ENCODE results near the gene PLAC1.

PLAC1 gene

DNA sequence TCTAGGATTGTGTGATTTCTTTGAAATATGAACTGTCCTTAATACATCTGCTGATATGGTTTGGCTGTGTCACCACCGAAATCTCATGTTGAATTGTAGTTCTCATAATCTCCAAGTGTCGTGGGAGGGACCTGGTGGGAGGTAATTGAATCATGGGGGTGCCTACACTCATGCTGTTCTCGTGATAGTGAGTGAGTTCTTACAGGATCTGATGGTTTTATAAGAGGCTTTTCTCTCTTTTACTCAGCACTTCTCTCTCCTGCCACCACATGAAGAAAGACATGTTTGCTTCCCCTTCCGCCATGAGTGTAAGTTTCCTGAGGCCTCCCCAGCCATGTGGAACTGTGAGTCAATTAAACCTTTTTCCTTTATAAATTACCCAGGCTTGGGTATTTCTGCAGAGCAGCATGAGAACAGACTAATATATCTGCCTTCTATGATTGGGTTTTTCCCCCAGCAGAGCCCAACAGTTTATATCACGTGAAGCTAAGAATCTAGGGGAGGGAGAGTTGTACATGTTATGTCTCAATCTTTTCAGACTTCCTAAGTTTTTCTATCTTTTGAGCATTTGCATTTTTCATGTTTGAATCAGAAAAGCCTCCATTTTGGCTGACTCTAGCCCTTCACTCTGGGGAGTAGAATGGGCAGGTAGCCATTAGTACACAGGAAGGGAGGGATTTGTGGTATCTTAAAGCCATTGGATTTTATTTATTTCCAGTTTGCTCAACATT is 58.9 kb downstream of the PLAC1 start:
- Histone ChIP-seq H3K27me3 (ENCODE audit: control insufficient read depth in 2 of 2, insufficient read depth in 2 of 2, low read length in 2 of 2) (peaks cover 0 to 2% of the 10 kb centered on the region in 2 donors), H3K4me1 (ENCODE audit: control insufficient read depth in 2 of 2, insufficient read depth in 2 of 2, low read length in 2 of 2) (no peaks in the 10 kb centered on the region), H3K9ac (ENCODE audit: low read depth in 1 of 2, low read length in 2 of 2) (no peak overlapping the region), H3K36me3 (ENCODE audit: control insufficient read depth in 2 of 2, insufficient read depth in 2 of 2, low read length in 2 of 2) (no peaks in the 10 kb centered on the region), H3K9me3 (ENCODE audit: control insufficient read depth in 2 of 2, low read length in 2 of 2) (no peaks in the 10 kb centered on the region), H3K27ac (ENCODE audit: low read depth in 2 of 2, low read length in 2 of 2) (no peak overlapping the region), H3K4me3 (ENCODE audit: low read length in 2 of 2) (no peak overlapping the region)

GRCh38 chrX:134592303-134592702 is 66.0 kb downstream of the PLAC1 start:
- peaks cover 4% of the 10 kb centered on the region in 2 donors for H3K27me3 ChIP-seq (ENCODE audit: control insufficient read depth in 2 of 2, insufficient read depth in 2 of 2, low read length in 2 of 2)
- H3K4me3 ChIP-seq (ENCODE audit: low read length in 2 of 2) = no peak overlapping the region
- no peaks in the 10 kb centered on the region for H3K36me3 ChIP-seq (ENCODE audit: control insufficient read depth in 2 of 2, insufficient read depth in 2 of 2, low read length in 2 of 2)
- no peaks in the 10 kb centered on the region for H3K9me3 ChIP-seq (ENCODE audit: control insufficient read depth in 2 of 2, low read length in 2 of 2)
- no peak overlapping the region for H3K27ac ChIP-seq (ENCODE audit: low read depth in 2 of 2, low read length in 2 of 2)
- no peak overlapping the region for H3K9ac ChIP-seq (ENCODE audit: low read depth in 1 of 2, low read length in 2 of 2)
- no peaks in the 10 kb centered on the region for H3K4me1 ChIP-seq (ENCODE audit: control insufficient read depth in 2 of 2, insufficient read depth in 2 of 2, low read length in 2 of 2)

DNA sequence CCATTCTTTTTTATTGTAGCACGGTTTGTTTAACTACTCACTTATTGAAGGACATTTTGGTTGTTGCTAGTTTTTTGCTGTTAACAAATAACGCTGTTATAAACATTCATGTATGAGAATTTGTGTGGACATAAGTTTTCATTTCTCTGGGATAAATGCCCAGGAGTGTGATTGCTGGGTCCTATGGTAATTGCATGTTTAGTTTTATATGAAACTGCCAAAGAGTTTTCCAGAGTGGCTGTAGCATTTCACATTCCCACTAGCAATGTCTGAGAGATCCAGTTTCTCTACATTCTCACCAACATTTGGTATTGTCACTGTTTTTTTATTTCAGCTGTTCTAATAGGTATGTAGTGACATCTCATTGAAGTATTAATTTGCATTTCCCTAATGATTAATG is 66.8 kb downstream of the PLAC1 start:
- peaks cover 4% of the 10 kb centered on the region in 2 donors for H3K27me3 ChIP-seq (ENCODE audit: control insufficient read depth in 2 of 2, insufficient read depth in 2 of 2, low read length in 2 of 2)
- H3K9me3 ChIP-seq (ENCODE audit: control insufficient read depth in 2 of 2, low read length in 2 of 2) = no peaks in the 10 kb centered on the region
- H3K4me1 ChIP-seq (ENCODE audit: control insufficient read depth in 2 of 2, insufficient read depth in 2 of 2, low read length in 2 of 2) = no peaks in the 10 kb centered on the region
- H3K27ac ChIP-seq (ENCODE audit: low read depth in 2 of 2, low read length in 2 of 2) = no peak overlapping the region
- H3K4me3 ChIP-seq (ENCODE audit: low read length in 2 of 2) = no peak overlapping the region
- no peak overlapping the region for H3K9ac ChIP-seq (ENCODE audit: low read depth in 1 of 2, low read length in 2 of 2)
- no peaks in the 10 kb centered on the region for H3K36me3 ChIP-seq (ENCODE audit: control insufficient read depth in 2 of 2, insufficient read depth in 2 of 2, low read length in 2 of 2)

DNA sequence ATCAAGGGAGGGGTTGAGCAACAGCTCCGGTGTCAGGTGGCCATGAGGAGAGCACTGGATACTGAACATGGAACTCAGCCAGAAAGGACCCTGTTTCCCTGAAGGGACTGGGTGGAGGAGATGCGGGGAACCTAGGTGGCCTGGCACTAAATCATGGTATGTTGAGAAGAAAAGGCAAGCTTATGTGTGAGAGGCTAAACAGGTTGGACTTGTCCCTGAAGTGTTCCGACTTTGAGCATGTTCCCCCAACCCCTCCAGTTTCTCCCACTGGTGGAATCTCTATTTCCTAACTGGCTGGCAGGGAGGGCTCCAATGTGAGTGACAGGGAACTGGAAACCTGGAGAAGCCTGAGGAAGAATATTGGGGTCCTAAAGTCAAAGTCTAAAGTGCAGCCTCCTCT is 69.5 kb downstream of the PLAC1 start:
- Histone ChIP-seq H3K36me3 (ENCODE audit: control insufficient read depth in 2 of 2, insufficient read depth in 2 of 2, low read length in 2 of 2) (no peaks in the 10 kb centered on the region), H3K27ac (ENCODE audit: low read depth in 2 of 2, low read length in 2 of 2) (no peak overlapping the region), H3K27me3 (ENCODE audit: control insufficient read depth in 2 of 2, insufficient read depth in 2 of 2, low read length in 2 of 2) (peaks cover 4% of the 10 kb centered on the region in 2 donors), H3K4me1 (ENCODE audit: control insufficient read depth in 2 of 2, insufficient read depth in 2 of 2, low read length in 2 of 2) (no peaks in the 10 kb centered on the region), H3K9me3 (ENCODE audit: control insufficient read depth in 2 of 2, low read length in 2 of 2) (no peaks in the 10 kb centered on the region), H3K9ac (ENCODE audit: low read depth in 1 of 2, low read length in 2 of 2) (no peak overlapping the region), H3K4me3 (ENCODE audit: low read length in 2 of 2) (no peak overlapping the region)

DNA sequence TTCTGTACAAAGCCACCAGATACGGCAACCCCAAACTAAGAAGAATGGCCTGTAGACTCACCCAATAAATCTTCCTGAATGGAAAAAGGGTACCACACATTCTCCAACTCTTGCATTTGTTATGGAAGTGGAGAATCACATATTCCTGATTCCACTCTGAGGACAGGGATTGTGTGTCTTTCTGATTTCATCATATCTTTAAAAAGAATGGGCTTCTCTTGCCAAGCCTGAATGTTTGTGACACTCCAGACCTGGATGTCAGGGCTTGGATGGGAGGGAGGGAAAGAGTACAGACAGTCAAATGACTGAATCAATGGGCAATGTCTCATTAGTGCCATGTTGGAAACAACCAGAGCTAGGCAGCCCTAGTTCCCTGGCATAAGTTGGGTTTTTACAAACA is 77.4 kb downstream of the PLAC1 start:
- no peak overlapping the region for H3K4me3 ChIP-seq (ENCODE audit: low read length in 2 of 2)
- H3K9me3 ChIP-seq (ENCODE audit: control insufficient read depth in 2 of 2, low read length in 2 of 2) = peaks cover 0 to 2% of the 10 kb centered on the region in 2 donors
- no peaks in the 10 kb centered on the region for H3K36me3 ChIP-seq (ENCODE audit: control insufficient read depth in 2 of 2, insufficient read depth in 2 of 2, low read length in 2 of 2)
- H3K27me3 ChIP-seq (ENCODE audit: control insufficient read depth in 2 of 2, insufficient read depth in 2 of 2, low read length in 2 of 2) = peaks cover 0 to 3% of the 10 kb centered on the region in 2 donors
- H3K4me1 ChIP-seq (ENCODE audit: control insufficient read depth in 2 of 2, insufficient read depth in 2 of 2, low read length in 2 of 2) = no peaks in the 10 kb centered on the region
- no peak overlapping the region for H3K9ac ChIP-seq (ENCODE audit: low read depth in 1 of 2, low read length in 2 of 2)
- no peak overlapping the region for H3K27ac ChIP-seq (ENCODE audit: low read depth in 2 of 2, low read length in 2 of 2)

DNA sequence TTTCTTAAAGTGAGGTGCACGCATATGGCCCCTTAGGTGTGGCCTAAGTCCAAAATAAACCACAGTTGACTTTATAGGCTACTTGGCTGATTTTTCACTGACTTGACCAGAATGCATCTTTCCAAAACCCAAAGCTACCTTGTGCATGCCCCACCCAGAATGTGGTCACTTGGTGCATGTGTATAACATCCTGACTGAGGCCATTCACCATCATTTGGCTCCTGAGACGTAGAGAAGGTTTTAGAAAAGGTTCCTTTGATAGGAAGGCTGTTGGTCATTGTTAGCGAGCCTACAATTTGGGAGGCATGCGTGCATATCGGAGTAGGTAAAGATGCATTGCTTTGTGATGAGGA is 84.6 kb downstream of the PLAC1 start:
- Histone ChIP-seq H3K9ac (ENCODE audit: low read depth in 1 of 2, low read length in 2 of 2) (no peak overlapping the region), H3K27ac (ENCODE audit: low read depth in 2 of 2, low read length in 2 of 2) (no peak overlapping the region), H3K36me3 (ENCODE audit: control insufficient read depth in 2 of 2, insufficient read depth in 2 of 2, low read length in 2 of 2) (no peaks in the 10 kb centered on the region), H3K9me3 (ENCODE audit: control insufficient read depth in 2 of 2, low read length in 2 of 2) (peaks cover 0 to 2% of the 10 kb centered on the region in 2 donors), H3K27me3 (ENCODE audit: control insufficient read depth in 2 of 2, insufficient read depth in 2 of 2, low read length in 2 of 2) (peaks cover 3 to 9% of the 10 kb centered on the region in 2 donors), H3K4me3 (ENCODE audit: low read length in 2 of 2) (no peak overlapping the region), H3K4me1 (ENCODE audit: control insufficient read depth in 2 of 2, insufficient read depth in 2 of 2, low read length in 2 of 2) (no peaks in the 10 kb centered on the region)

GRCh38 chrX:134572816-134573682 is 85.2 kb downstream of the PLAC1 start:
- H3K27me3 ChIP-seq (ENCODE audit: control insufficient read depth in 2 of 2, insufficient read depth in 2 of 2, low read length in 2 of 2) = peaks cover 3 to 11% of the 10 kb centered on the region in 2 donors
- H3K9ac ChIP-seq (ENCODE audit: low read depth in 1 of 2, low read length in 2 of 2) = no peak overlapping the region
- H3K4me1 ChIP-seq (ENCODE audit: control insufficient read depth in 2 of 2, insufficient read depth in 2 of 2, low read length in 2 of 2) = no peaks in the 10 kb centered on the region
- peaks cover 0 to 2% of the 10 kb centered on the region in 2 donors for H3K9me3 ChIP-seq (ENCODE audit: control insufficient read depth in 2 of 2, low read length in 2 of 2)
- H3K27ac ChIP-seq (ENCODE audit: low read depth in 2 of 2, low read length in 2 of 2) = no peak overlapping the region
- H3K36me3 ChIP-seq (ENCODE audit: control insufficient read depth in 2 of 2, insufficient read depth in 2 of 2, low read length in 2 of 2) = no peaks in the 10 kb centered on the region
- no peak overlapping the region for H3K4me3 ChIP-seq (ENCODE audit: low read length in 2 of 2)

- no peak overlapping the region for H3K9ac ChIP-seq (ENCODE audit: low read depth in 1 of 2, low read length in 2 of 2)
- H3K36me3 ChIP-seq (ENCODE audit: control insufficient read depth in 2 of 2, insufficient read depth in 2 of 2, low read length in 2 of 2) = no peaks in the 10 kb centered on the region
- H3K9me3 ChIP-seq (ENCODE audit: control insufficient read depth in 2 of 2, low read length in 2 of 2) = peaks cover 0 to 2% of the 10 kb centered on the region in 2 donors
- no peak overlapping the region for H3K4me3 ChIP-seq (ENCODE audit: low read length in 2 of 2)
- H3K27me3 ChIP-seq (ENCODE audit: control insufficient read depth in 2 of 2, insufficient read depth in 2 of 2, low read length in 2 of 2) = peaks cover 3 to 11% of the 10 kb centered on the region in 2 donors
- H3K4me1 ChIP-seq (ENCODE audit: control insufficient read depth in 2 of 2, insufficient read depth in 2 of 2, low read length in 2 of 2) = no peaks in the 10 kb centered on the region
- H3K27ac ChIP-seq (ENCODE audit: low read depth in 2 of 2, low read length in 2 of 2) = no peak overlapping the region
These were observed 86.5 kb downstream of the PLAC1 start for GRCh38 chrX:134571796-134572195.

GRCh38 chrX:134570899-134571298 is 87.4 kb downstream of the PLAC1 start:
- no peak overlapping the region for H3K4me3 ChIP-seq (ENCODE audit: low read length in 2 of 2)
- no peaks in the 10 kb centered on the region for H3K4me1 ChIP-seq (ENCODE audit: control insufficient read depth in 2 of 2, insufficient read depth in 2 of 2, low read length in 2 of 2)
- H3K36me3 ChIP-seq (ENCODE audit: control insufficient read depth in 2 of 2, insufficient read depth in 2 of 2, low read length in 2 of 2) = no peaks in the 10 kb centered on the region
- H3K9me3 ChIP-seq (ENCODE audit: control insufficient read depth in 2 of 2, low read length in 2 of 2) = no peaks in the 10 kb centered on the region
- no peak overlapping the region for H3K9ac ChIP-seq (ENCODE audit: low read depth in 1 of 2, low read length in 2 of 2)
- no peak overlapping the region for H3K27ac ChIP-seq (ENCODE audit: low read depth in 2 of 2, low read length in 2 of 2)
- peaks cover 4 to 15% of the 10 kb centered on the region in 2 donors for H3K27me3 ChIP-seq (ENCODE audit: control insufficient read depth in 2 of 2, insufficient read depth in 2 of 2, low read length in 2 of 2)

DNA sequence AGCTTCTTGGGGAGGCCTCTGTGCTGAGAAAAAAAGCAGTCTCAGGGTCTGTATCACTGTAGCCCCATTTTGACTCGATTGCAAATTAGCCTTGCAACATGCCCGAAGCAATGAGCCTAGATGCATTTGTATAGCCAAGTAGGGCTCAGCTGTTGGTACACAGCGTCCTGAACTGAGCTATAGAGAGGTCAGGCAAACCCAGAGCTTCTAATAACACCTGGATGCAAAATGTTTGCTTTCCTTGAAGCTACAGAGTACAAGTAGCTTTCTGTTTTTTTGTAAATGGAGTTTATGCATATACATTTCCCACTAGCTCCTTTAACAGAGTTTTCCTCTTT is 87.8 kb downstream of the PLAC1 start:
- Histone ChIP-seq H3K9ac (ENCODE audit: low read depth in 1 of 2, low read length in 2 of 2) (no peak overlapping the region), H3K9me3 (ENCODE audit: control insufficient read depth in 2 of 2, low read length in 2 of 2) (no peaks in the 10 kb centered on the region), H3K4me3 (ENCODE audit: low read length in 2 of 2) (no peak overlapping the region), H3K4me1 (ENCODE audit: control insufficient read depth in 2 of 2, insufficient read depth in 2 of 2, low read length in 2 of 2) (no peaks in the 10 kb centered on the region), H3K27ac (ENCODE audit: low read depth in 2 of 2, low read length in 2 of 2) (no peak overlapping the region), H3K27me3 (ENCODE audit: control insufficient read depth in 2 of 2, insufficient read depth in 2 of 2, low read length in 2 of 2) (peaks cover 4 to 15% of the 10 kb centered on the region in 2 donors), H3K36me3 (ENCODE audit: control insufficient read depth in 2 of 2, insufficient read depth in 2 of 2, low read length in 2 of 2) (no peaks in the 10 kb centered on the region)
